Measurements from ENCODE around the gene MOB3A.

DNA sequence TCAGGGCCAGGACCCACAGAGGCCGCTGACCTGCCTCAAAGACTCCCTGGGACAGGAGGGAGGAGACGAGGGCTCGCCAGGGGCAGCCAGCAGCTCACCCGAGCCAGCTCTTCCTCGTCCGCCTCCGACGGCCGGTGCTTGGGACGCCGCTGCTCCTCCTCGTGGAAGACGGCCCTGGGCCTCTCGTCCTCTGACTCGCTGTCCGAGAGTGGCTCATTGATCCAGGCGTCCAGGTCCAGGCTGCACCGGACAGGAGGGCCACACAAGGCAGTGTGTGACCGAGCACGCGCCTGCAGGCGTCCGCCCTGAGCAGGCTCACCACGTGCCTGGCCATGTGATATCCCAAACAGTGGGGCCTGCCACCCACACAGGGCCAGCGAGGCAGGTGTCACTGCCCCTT, 20.4 kb upstream of the MOB3A start:
- TF ChIP-seq, protein P1, sequence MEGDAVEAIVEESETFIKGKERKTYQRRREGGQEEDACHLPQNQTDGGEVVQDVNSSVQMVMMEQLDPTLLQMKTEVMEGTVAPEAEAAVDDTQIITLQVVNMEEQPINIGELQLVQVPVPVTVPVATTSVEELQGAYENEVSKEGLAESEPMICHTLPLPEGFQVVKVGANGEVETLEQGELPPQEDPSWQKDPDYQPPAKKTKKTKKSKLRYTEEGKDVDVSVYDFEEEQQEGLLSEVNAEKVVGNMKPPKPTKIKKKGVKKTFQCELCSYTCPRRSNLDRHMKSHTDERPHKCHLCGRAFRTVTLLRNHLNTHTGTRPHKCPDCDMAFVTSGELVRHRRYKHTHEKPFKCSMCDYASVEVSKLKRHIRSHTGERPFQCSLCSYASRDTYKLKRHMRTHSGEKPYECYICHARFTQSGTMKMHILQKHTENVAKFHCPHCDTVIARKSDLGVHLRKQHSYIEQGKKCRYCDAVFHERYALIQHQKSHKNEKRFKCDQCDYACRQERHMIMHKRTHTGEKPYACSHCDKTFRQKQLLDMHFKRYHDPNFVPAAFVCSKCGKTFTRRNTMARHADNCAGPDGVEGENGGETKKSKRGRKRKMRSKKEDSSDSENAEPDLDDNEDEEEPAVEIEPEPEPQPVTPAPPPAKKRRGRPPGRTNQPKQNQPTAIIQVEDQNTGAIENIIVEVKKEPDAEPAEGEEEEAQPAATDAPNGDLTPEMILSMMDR (conservative IDR thresholded peaks at IDR 0.05; ENCODE audit: low read length), result no peak
- TF ChIP-seq EZH2phosphoT487 (IDR thresholded peaks at IDR 0.05; ENCODE audit: borderline replicate concordance), result no peak

All from Loucy (cell line).